Ishikawa (cell line): ENCODE data around the gene PDIA5.

ENCODE experiments used
- CEBPB ChIP-seq: IDR thresholded peaks from 2 replicates; pipeline ENCODE4 v1.6.1; 2012
- CREB1 ChIP-seq: IDR thresholded peaks from 2 replicates; pipeline ENCODE4 v1.6.1; 2012; ENCODE audit warnings: low read depth
- EGR1 ChIP-seq: IDR thresholded peaks from 2 replicates; pipeline ENCODE4 v1.6.1; 2012
- EP300 ChIP-seq: IDR thresholded peaks from 2 replicates; pipeline ENCODE4 v1.6.1; 2012; ENCODE audit warnings: borderline replicate concordance
- FOXM1 ChIP-seq: IDR thresholded peaks from 2 replicates; pipeline ENCODE4 v1.6.1; 2012; ENCODE audit warnings: low read depth, borderline replicate concordance
- MAX ChIP-seq: IDR thresholded peaks from 2 replicates; pipeline ENCODE4 v1.6.1; 2012
- NFIC ChIP-seq: IDR thresholded peaks from 2 replicates; pipeline ENCODE4 v1.6.1; 2012
- RAD21 ChIP-seq: IDR thresholded peaks from 2 replicates; pipeline ENCODE4 v1.6.1; 2012; ENCODE audit warnings: low read depth
- REST ChIP-seq: IDR thresholded peaks from 2 replicates; pipeline ENCODE4 v1.6.1; 2012; ENCODE audit warnings: low read depth, mild to moderate bottlenecking
- TAF1 ChIP-seq: IDR thresholded peaks from 2 replicates; pipeline ENCODE4 v1.6.1; 2012; ENCODE audit warnings: low read depth, mild to moderate bottlenecking
- TCF12 ChIP-seq: IDR thresholded peaks from 2 replicates; pipeline ENCODE4 v1.6.1; 2012; ENCODE audit warnings: low read depth
- TEAD4 ChIP-seq: IDR thresholded peaks from 2 replicates; pipeline ENCODE4 v1.6.1; 2012
- YY1 ChIP-seq: IDR thresholded peaks from 2 replicates; pipeline ENCODE4 v1.6.1; 2012; ENCODE audit warnings: low read depth
- ZBTB7A ChIP-seq: IDR thresholded peaks from 2 replicates; pipeline ENCODE4 v1.6.1; 2012; ENCODE audit warnings: low read depth
- TF ChIP-seq, protein P1 (sequence below): IDR thresholded peaks from 2 replicates; pipeline ENCODE4 v1.6.1; 2012

PDIA5 gene

GRCh38 chr3:123085293-123085931 lies 18.6 kb downstream of the PDIA5 start:
- no peak for TF ChIP-seq NFIC
- no peak for TF ChIP-seq CREB1
- TF ChIP-seq REST: no peak
- TF ChIP-seq TEAD4: no peak
- no peak for TF ChIP-seq CEBPB
- no peak for TF ChIP-seq EP300
- no peak for TF ChIP-seq EGR1
- TF ChIP-seq ZBTB7A: no peak
- no peak for TF ChIP-seq FOXM1
- TF ChIP-seq, protein P1, sequence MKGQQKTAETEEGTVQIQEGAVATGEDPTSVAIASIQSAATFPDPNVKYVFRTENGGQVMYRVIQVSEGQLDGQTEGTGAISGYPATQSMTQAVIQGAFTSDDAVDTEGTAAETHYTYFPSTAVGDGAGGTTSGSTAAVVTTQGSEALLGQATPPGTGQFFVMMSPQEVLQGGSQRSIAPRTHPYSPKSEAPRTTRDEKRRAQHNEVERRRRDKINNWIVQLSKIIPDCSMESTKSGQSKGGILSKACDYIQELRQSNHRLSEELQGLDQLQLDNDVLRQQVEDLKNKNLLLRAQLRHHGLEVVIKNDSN: no peak
- no peak for TF ChIP-seq TAF1
- no peak for TF ChIP-seq RAD21
- TF ChIP-seq MAX: no peak

GRCh38 chr3:123085932-123086627 lies 19.3 kb downstream of the PDIA5 start:
- TF ChIP-seq REST: no peak
- no peak for TF ChIP-seq FOXM1
- TF ChIP-seq, protein P1: no peak
- TF ChIP-seq TEAD4: no peak
- TF ChIP-seq ZBTB7A: no peak
- no peak for TF ChIP-seq EGR1
- no peak for TF ChIP-seq YY1

DNA sequence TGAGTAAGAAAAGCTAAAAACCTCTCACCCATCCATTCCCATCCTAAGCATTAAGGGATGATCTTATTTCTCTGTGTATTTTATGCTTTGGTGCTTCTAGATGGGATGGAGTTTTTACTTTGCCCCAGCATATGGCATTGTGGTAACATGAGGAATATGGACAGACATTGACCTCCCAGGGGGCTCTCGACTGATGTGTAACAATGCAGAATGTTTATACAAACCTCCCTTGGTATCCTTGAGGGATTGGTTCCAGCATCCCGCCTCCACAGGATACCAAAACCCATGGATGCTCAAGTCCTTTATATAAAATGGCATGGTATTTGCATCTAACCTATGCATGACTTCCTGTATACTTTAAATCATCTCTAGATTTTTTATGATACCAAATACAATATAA lies 21.6 kb downstream of the PDIA5 start:
- TF ChIP-seq REST: no peak

- TF ChIP-seq YY1 (no peak), EP300 (no peak), EGR1 (no peak), CREB1 (no peak), TEAD4 (no peak), TCF12 (no peak), FOXM1 (no peak), MAX (no peak), NFIC (no peak), RAD21 (no peak), ZBTB7A (no peak), REST (no peak), TAF1 (no peak), CEBPB (no peak)
- TF ChIP-seq, protein P1: no peak
Observed at GRCh38 chr3:123089611-123090331, 22.9 kb downstream of the PDIA5 start.
